ENCODE measurements around the gene RTF1.

DNA sequence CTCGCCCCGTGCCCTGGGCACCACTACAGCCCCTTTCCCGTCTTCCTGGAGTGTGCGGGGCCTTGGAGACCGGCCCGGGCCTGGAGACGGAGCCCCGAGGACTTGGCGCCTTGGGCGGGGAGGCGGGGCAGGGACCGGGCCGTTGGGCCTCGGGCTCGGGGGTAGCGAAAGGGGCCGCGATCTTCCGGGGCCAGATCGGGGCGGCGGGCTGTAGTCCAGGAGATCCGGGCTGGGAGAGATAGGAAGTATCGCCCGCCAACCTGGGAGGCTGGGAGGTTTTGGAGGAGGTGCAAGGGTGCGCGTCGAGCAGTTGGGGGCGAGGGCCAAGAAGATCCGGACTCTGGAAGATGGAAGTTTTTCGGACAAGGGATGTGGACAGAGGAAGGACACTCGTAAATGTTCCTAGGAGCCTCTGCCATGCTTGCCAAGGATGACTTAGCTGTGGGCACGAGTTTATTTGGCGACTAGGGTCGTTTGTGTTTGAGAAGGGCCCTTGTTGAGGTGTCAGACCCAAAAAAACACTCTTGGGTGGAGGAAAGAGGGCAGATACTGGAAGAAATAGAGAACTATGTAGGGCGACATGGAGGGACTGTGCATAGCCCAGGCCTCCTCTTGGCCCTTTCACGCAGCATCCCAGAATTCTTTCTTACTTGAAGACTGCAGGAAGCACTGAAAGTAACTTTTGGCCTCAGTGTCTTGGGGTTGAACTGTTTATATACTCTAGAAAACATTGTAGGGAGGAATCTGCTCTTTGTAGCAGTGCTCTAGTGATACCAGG is 712 bp downstream of the RTF1 start:
- TF ChIP-seq, protein P1, sequence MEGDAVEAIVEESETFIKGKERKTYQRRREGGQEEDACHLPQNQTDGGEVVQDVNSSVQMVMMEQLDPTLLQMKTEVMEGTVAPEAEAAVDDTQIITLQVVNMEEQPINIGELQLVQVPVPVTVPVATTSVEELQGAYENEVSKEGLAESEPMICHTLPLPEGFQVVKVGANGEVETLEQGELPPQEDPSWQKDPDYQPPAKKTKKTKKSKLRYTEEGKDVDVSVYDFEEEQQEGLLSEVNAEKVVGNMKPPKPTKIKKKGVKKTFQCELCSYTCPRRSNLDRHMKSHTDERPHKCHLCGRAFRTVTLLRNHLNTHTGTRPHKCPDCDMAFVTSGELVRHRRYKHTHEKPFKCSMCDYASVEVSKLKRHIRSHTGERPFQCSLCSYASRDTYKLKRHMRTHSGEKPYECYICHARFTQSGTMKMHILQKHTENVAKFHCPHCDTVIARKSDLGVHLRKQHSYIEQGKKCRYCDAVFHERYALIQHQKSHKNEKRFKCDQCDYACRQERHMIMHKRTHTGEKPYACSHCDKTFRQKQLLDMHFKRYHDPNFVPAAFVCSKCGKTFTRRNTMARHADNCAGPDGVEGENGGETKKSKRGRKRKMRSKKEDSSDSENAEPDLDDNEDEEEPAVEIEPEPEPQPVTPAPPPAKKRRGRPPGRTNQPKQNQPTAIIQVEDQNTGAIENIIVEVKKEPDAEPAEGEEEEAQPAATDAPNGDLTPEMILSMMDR (IDR thresholded peaks at IDR 0.05), result no peak
- TF ChIP-seq POLR2AphosphoS5 (IDR thresholded peaks at IDR 0.05), result no peak
